ENCODE results near the gene RHOA. TPM values are rescaled to one million over a fixed set of nuclear protein-coding genes. Genes with fewer than 3 reads are reported as not detected.

Gene RHOA
- total and polyA plus RNA-seq, 10 of the 15 experiments (the other 5 are each of a cell fraction or from before 2014, with no cell fraction given) = 246 to 1,049 (median 515) TPM

DNA sequence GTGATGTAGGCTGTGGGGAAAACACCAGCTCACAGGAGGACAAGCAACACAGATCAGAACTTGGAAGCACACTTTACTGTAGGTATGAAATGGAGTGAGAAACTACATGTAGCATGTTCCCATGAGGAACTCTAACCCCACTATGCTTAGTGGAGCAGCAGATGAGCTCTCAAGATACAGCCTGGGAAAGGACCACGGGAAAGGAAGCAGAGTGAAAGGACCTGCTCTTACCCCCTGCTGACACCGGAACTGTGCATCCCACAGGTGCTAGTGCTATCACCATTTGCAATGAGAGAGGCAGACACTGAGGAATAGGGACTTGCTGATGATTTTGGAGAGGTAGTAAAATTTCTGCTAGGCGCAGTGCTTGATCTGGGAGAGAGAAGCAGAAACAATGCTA lies 100.5 kb downstream of the RHOA start (continued):
- TF ChIP-seq BCL3 (IDR thresholded peaks at IDR 0.05; ENCODE audit: borderline replicate concordance, insufficient read depth, low read depth, low read length, poor library complexity, severe bottlenecking) = peak; percentile 97
- no peak for TF ChIP-seq JUNB (IDR thresholded peaks at IDR 0.05)
- TF ChIP-seq ZNF274 (IDR thresholded peaks at IDR 0.05; ENCODE audit: insufficient read depth, insufficient read length) = no peak
- TF ChIP-seq POU2F2 (IDR thresholded peaks at IDR 0.05; ENCODE audit: borderline replicate concordance, low read depth, low read length) = 0 out of 3 replicates have a peak, but pooled peaks have one; percentile 7
- TF ChIP-seq ELK1 (IDR thresholded peaks at IDR 0.05; ENCODE audit: low read depth, low read length) = no peak
- no peak for TF ChIP-seq SREBF2 (IDR thresholded peaks at IDR 0.05; ENCODE audit: low read length)

DNA sequence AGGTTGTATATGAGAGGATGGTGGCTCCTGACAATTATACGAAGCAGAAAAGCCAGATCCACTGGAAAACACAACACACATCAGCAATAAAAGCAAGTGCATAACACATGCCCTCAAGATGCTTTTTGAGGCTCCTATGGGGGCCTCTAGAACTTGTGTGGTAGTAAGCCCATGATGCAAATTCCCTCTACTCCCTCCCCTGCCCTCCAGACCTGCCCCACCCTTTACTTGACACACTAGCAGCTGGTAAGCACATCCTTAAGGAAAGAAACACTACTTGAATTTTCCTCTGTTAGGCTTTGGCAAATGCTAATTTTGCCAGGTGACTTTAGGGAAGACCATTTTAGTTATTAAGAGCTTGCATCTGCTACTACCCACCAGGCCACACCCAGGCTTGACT lies 101.1 kb downstream of the RHOA start:
- peaks cover 2% of the 10 kb centered on the region; the same call in 1 of the 2 replicates for H3K79me2 ChIP-seq (ENCODE audit: control insufficient read depth, insufficient read depth, low read length)
- CTCF ChIA-PET = interaction anchor here (0.6 to 1.1 kb wide), 3 partner anchors 8 to 183 kb away, joined by 3 to 4 read pairs (median 3); no protein-coding TSS in a partner anchor
- WGBS (ENCODE audit: insufficient coverage, insufficient replicate concordance, low lambda C conversion rate, missing lambda C conversion rate) = 90% methylated on average over 1 of the region's 1 CpG
- H3K4me3 ChIP-seq = no peak overlapping the region
- H3K36me3 ChIP-seq (ENCODE audit: control insufficient read depth in 2 of 2, insufficient read depth in 2 of 2, low read length in 1 of 2) = peaks cover 11 to 13% of the 10 kb centered on the region in 2 experiments
- 0 out of 2 replicates have a peak overlapping the region, but pooled peaks have one; percentile 15 for H3K9ac ChIP-seq (ENCODE audit: control insufficient read depth, insufficient read depth, low read length)
- POLR2A ChIA-PET = interaction anchor here (1.3 to 1.5 kb wide), 2 partner anchors 9 to 101 kb away, joined by 3 to 6 read pairs; partner anchors contain the start of genes RHOA and TCTA
- intact Hi-C loops (cut with micrococcal nuclease; ENCODE audit: unreplicated experiment) (no loop called here), in situ Hi-C loops (cut with MboI) (no loop called here)
- no peak for FAIRE-seq
- RAD21 ChIA-PET (ENCODE audit: unreplicated experiment) = interaction anchor here (1.1 to 1.4 kb wide), 2 partner anchors 9 to 138 kb away, joined by 3 to 9 read pairs; no protein-coding TSS in a partner anchor
- H2AFZ ChIP-seq (ENCODE audit: control insufficient read depth, low read depth, low read length) = no peak overlapping the region
- H3K9me3 ChIP-seq (replicated peaks; ENCODE audit: control insufficient read depth, insufficient read depth, low read length) = no peaks in the 10 kb centered on the region
- SMC1A ChIA-PET (ENCODE audit: uncharacterized antibody, unreplicated experiment) = interaction anchor here (1.0 kb wide), 1 partner anchor 139 kb away, joined by 3 read pairs; no protein-coding TSS in a partner anchor
- no peak for DNase-seq (ENCODE audit: low read depth, low spot score)
- ATAC-seq = no peak
- no peak overlapping the region for H3K4me2 ChIP-seq (ENCODE audit: control insufficient read depth, insufficient read depth)
- H3K4me1 ChIP-seq (ENCODE audit: control insufficient read depth, insufficient read depth, low read length) = peaks cover 8% of the 10 kb centered on the region
- no peaks in the 10 kb centered on the region for H4K20me1 ChIP-seq (ENCODE audit: control insufficient read depth, insufficient read depth)
- H3K27ac ChIP-seq (ENCODE audit: control insufficient read depth, insufficient read depth) = peak overlapping the region; percentile 74
- BruUV-seq (replicated peaks) = no TSS peak
- H3K27me3 ChIP-seq (replicated peaks in 1 of 2; ENCODE audit: control insufficient read depth in 2 of 2, insufficient read depth in 2 of 2, low read length in 1 of 2) = no peaks in the 10 kb centered on the region
- TF ChIP-seq CBFB (IDR thresholded peaks at IDR 0.05; ENCODE audit: low read depth) = no peak
- TF ChIP-seq, protein P1, sequence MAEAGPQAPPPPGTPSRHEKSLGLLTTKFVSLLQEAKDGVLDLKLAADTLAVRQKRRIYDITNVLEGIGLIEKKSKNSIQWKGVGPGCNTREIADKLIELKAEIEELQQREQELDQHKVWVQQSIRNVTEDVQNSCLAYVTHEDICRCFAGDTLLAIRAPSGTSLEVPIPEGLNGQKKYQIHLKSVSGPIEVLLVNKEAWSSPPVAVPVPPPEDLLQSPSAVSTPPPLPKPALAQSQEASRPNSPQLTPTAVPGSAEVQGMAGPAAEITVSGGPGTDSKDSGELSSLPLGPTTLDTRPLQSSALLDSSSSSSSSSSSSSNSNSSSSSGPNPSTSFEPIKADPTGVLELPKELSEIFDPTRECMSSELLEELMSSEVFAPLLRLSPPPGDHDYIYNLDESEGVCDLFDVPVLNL (IDR thresholded peaks at IDR 0.05; ENCODE audit: low read depth, low read length) = no peak
- TF ChIP-seq SIN3A (IDR thresholded peaks at IDR 0.05; ENCODE audit: low read depth, low read length) = no peak
- no peak for TF ChIP-seq BHLHE40 (IDR thresholded peaks at IDR 0.05; ENCODE audit: borderline replicate concordance in 1 of 2, low read depth in 2 of 2, low read length in 1 of 2)
- TF ChIP-seq LARP7 (IDR thresholded peaks at IDR 0.05) = no peak
- TF ChIP-seq, protein P2, sequence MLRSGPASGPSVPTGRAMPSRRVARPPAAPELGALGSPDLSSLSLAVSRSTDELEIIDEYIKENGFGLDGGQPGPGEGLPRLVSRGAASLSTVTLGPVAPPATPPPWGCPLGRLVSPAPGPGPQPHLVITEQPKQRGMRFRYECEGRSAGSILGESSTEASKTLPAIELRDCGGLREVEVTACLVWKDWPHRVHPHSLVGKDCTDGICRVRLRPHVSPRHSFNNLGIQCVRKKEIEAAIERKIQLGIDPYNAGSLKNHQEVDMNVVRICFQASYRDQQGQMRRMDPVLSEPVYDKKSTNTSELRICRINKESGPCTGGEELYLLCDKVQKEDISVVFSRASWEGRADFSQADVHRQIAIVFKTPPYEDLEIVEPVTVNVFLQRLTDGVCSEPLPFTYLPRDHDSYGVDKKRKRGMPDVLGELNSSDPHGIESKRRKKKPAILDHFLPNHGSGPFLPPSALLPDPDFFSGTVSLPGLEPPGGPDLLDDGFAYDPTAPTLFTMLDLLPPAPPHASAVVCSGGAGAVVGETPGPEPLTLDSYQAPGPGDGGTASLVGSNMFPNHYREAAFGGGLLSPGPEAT (IDR thresholded peaks at IDR 0.05; ENCODE audit: low read depth) = no peak
- no peak for TF ChIP-seq SMC3 (IDR thresholded peaks at IDR 0.05; ENCODE audit: borderline replicate concordance, low read length)
